Loucy (cell line): Measurements from ENCODE around the gene RTN4RL2.

Source experiments
- H2AFZ ChIP-seq: fragments of 200-600 bp; sonication (generic); 2 replicates; pipeline ENCODE4 v1.6.0; 2016; ENCODE audit warnings: antibody characterized with exemption, mild to moderate bottlenecking, low read length, moderate library complexity
- H3F3A ChIP-seq: fragments of 200-600 bp; 2 replicates; pipeline ENCODE4 v1.6.0; 2016; ENCODE audit warnings: antibody characterized with exemption, low read depth, mild to moderate bottlenecking
- H3K27me3 ChIP-seq: fragments of 200-600 bp; sonication (generic); 2 replicates; pipeline ENCODE4 v1.6.1; 2014; ENCODE audit warnings: low read length, mild to moderate bottlenecking; ENCODE audit not compliant: insufficient read depth, poor library complexity, severe bottlenecking
- H3K36me3 ChIP-seq: fragments of 200-600 bp; sonication (generic); 2 replicates; pipeline ENCODE4 v1.6.1; 2016; ENCODE audit warnings: low read length; ENCODE audit not compliant: insufficient read depth
- H3K4me1 ChIP-seq: fragments of 200-600 bp; sonication (generic); 2 replicates; pipeline ENCODE4 v1.5.1; 2014; ENCODE audit warnings: low read length, mild to moderate bottlenecking; ENCODE audit not compliant: insufficient read depth, poor library complexity, severe bottlenecking
- H3K4me2 ChIP-seq: fragments of 200-600 bp; sonication (generic); 2 replicates; pipeline ENCODE4 v1.6.0; 2014; ENCODE audit warnings: antibody characterized with exemption, low read length, low read depth, mild to moderate bottlenecking; ENCODE audit not compliant: poor library complexity, severe bottlenecking
- H3K4me3 ChIP-seq: fragments of 200-600 bp; sonication (generic); 2 replicates; pipeline ENCODE4 v1.5.1; 2014; ENCODE audit warnings: low read length, mild to moderate bottlenecking, mixed read lengths; ENCODE audit not compliant: poor library complexity, severe bottlenecking
- H3K79me2 ChIP-seq: fragments of 200-600 bp; sonication (generic); 2 replicates; pipeline ENCODE4 v1.6.1; 2014; ENCODE audit warnings: low read length; ENCODE audit not compliant: insufficient read depth
- H3K9ac ChIP-seq: fragments of 200-600 bp; sonication (generic); 2 replicates; pipeline ENCODE4 v1.6.0; 2014; ENCODE audit warnings: mild to moderate bottlenecking, low read depth, low read length, moderate library complexity; ENCODE audit not compliant: poor library complexity, severe bottlenecking
- H3K9me2 ChIP-seq: fragments of 200-600 bp; sonication (generic); replicated peaks from 2 replicates; pipeline ENCODE4 v1.6.1; 2016; ENCODE audit warnings: low read depth, low read length, mixed read lengths
- H3K9me3 ChIP-seq: fragments of 200-600 bp; sonication (generic); 2 replicates; pipeline ENCODE4 v1.6.1; 2014; ENCODE audit warnings: mild to moderate bottlenecking, antibody characterized with exemption, low read length, low read depth; ENCODE audit not compliant: insufficient read depth
- H4K20me1 ChIP-seq: fragments of 200-600 bp; sonication (generic); 2 replicates; pipeline ENCODE4 v1.6.0; 2014; ENCODE audit warnings: antibody characterized with exemption, low read length, mild to moderate bottlenecking; ENCODE audit not compliant: insufficient read depth, poor library complexity, severe bottlenecking
- CTCF ChIP-seq: fragments of 200-600 bp; sonication (generic); conservative IDR thresholded peaks from 2 replicates; pipeline ENCODE4 v1.5.1; 2014; ENCODE audit warnings: mild to moderate bottlenecking, antibody characterized with exemption, low read length
- EZH2phosphoT487 ChIP-seq: fragments of 200-600 bp; IDR thresholded peaks from 2 replicates; pipeline ENCODE4 v1.6.1; 2018; ENCODE audit warnings: antibody characterized with exemption, mild to moderate bottlenecking, moderate library complexity, borderline replicate concordance

RTN4RL2 gene

GRCh38 chr11:57482782-57483561 is 22.6 kb downstream of the RTN4RL2 start:
- Histone ChIP-seq H3K36me3 (peaks cover 20% of the 10 kb centered on the region; the same call in 1 of the 2 replicates), H3K4me3 (peak overlapping the region; percentile 71), H4K20me1 (no peaks in the 10 kb centered on the region), H3K9me3 (no peaks in the 10 kb centered on the region), H3K4me1 (peaks cover 8% of the 10 kb centered on the region), H2AFZ (no peak overlapping the region; the same call in 1 of the 2 replicates), H3K9me2 (no peaks in the 10 kb centered on the region), H3K9ac (peak overlapping the region; percentile 54), H3K27me3 (no peaks in the 10 kb centered on the region), H3K4me2 (peak overlapping the region; percentile 77), H3K79me2 (no peaks in the 10 kb centered on the region), H3F3A (no peaks in the 10 kb centered on the region)
- TF ChIP-seq CTCF (peak; percentile 55), EZH2phosphoT487 (no peak)

DNA sequence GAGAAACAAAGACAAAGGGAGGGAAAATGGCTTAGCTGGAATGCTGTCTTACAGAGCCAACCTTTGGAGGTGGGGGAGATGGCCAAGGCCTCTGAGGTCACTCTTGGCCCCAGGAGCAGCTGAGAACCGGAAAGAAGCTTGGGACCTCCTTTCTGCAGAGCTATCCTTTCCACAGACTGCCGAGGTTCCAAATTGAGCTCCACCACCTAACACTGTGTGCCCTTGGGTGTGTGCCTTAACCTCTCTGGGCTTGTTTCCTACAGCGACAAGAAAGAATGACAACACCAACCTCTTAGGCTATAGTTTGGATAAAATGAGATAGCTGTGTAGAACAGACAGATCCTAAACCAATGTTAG is 23.2 kb downstream of the RTN4RL2 start:
- H3K79me2 ChIP-seq: no peaks in the 10 kb centered on the region
- no peak overlapping the region for H2AFZ ChIP-seq
- H3K4me2 ChIP-seq: peak overlapping the region; percentile 77
- peaks cover 25% of the 10 kb centered on the region; the same call in 1 of the 2 replicates for H3K36me3 ChIP-seq
- H3K4me1 ChIP-seq: peaks cover 8% of the 10 kb centered on the region
- TF ChIP-seq CTCF (no peak), EZH2phosphoT487 (no peak)
- no peaks in the 10 kb centered on the region for H3F3A ChIP-seq
- no peak overlapping the region for H3K4me3 ChIP-seq
- H3K9me3 ChIP-seq: no peaks in the 10 kb centered on the region
- no peaks in the 10 kb centered on the region for H3K9me2 ChIP-seq
- H3K27me3 ChIP-seq: no peaks in the 10 kb centered on the region
- no peak overlapping the region for H3K9ac ChIP-seq
- H4K20me1 ChIP-seq: no peaks in the 10 kb centered on the region

DNA sequence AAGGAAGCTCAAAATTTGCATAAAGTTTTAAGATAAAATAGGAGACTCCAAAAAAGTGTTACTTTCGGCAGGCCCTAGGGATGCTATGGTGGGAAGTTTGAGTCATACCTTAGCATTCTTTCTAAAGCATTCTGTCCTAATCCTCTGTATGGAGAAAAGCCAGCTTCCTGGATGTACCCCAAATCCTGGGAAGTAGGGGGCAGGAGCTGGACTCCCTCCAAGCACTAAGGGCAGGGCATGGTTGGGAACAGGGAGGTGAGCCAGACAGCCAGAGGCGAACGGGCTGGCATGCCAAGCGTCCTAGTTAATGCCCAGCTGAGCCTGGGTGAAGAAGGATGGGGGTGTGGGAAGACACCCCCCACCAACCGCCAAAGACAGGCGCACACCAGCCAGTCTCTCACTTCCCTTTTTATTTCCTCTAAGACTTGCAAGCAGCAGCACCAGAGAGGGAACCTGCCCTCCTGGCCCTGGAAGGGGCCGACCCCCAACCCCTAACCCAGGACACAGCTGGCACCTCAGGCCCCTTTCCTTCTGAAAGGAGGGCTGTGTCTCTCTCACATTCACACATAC is 23.9 kb downstream of the RTN4RL2 start:
- H3K36me3 ChIP-seq: peaks cover 32% of the 10 kb centered on the region; the same call in 1 of the 2 replicates
- H3F3A ChIP-seq: no peaks in the 10 kb centered on the region
- H3K9me2 ChIP-seq: no peaks in the 10 kb centered on the region
- H2AFZ ChIP-seq: no peak overlapping the region
- no peak overlapping the region for H3K9ac ChIP-seq
- no peaks in the 10 kb centered on the region for H4K20me1 ChIP-seq
- H3K9me3 ChIP-seq: no peaks in the 10 kb centered on the region
- no peaks in the 10 kb centered on the region for H3K79me2 ChIP-seq
- no peak overlapping the region for H3K4me3 ChIP-seq
- H3K4me2 ChIP-seq: no peak overlapping the region
- H3K27me3 ChIP-seq: no peaks in the 10 kb centered on the region
- TF ChIP-seq EZH2phosphoT487: no peak
- no peak for TF ChIP-seq CTCF
- H3K4me1 ChIP-seq: peaks cover 8% of the 10 kb centered on the region
